Muscle layer of duodenum (tissue), 2 donors: ENCODE measurements around the gene SUN5.

Experiments used
- H3K27ac ChIP-seq: one replicate; pipeline ENCODE4 v1.7.0; 2013; ENCODE audit warnings: mild to moderate bottlenecking, low read length
- H3K27me3 ChIP-seq: one replicate; pipeline ENCODE4 v1.7.0; 2013; ENCODE audit warnings: low read depth, mild to moderate bottlenecking, control low read depth, low read length
- H3K36me3 ChIP-seq, 2 donors: one replicate each; pipeline ENCODE4 v1.7.0; 2013; ENCODE audit warnings: low read length in 2 of 2, control low read depth in 1 of 2, mild to moderate bottlenecking in 1 of 2; ENCODE audit not compliant: insufficient read depth in 2 of 2, control insufficient read depth in 1 of 2
- H3K4me1 ChIP-seq, 2 donors: one replicate each; pipeline ENCODE4 v1.7.0; 2013; ENCODE audit warnings: low read length in 2 of 2, mild to moderate bottlenecking in 2 of 2, control low read depth in 1 of 2, moderate library complexity in 1 of 2; ENCODE audit not compliant: insufficient read depth in 2 of 2, control insufficient read depth in 1 of 2
- H3K4me3 ChIP-seq, 2 donors: one replicate each; pipeline ENCODE4 v1.7.0; 2013; ENCODE audit warnings: low read length in 2 of 2, low read depth in 1 of 2, mild to moderate bottlenecking in 1 of 2
- H3K9me3 ChIP-seq, 2 donors: one replicate each; pipeline ENCODE4 v1.7.0; 2013; ENCODE audit warnings: low read length in 2 of 2, control low read depth in 1 of 2, mild to moderate bottlenecking in 1 of 2; ENCODE audit not compliant: control insufficient read depth in 1 of 2
- donor health status: healthy.

Gene SUN5

GRCh38 chr20:33009214-33010132 lies 5.2 kb upstream of the SUN5 start:
- Histone ChIP-seq H3K4me3 (no peak overlapping the region), H3K27me3 (no peaks in the 10 kb centered on the region), H3K27ac (no peak overlapping the region), H3K36me3 (no peaks in the 10 kb centered on the region), H3K9me3 (peaks cover 0 to 7% of the 10 kb centered on the region in 2 donors), H3K4me1 (no peaks in the 10 kb centered on the region)

GRCh38 chr20:33008336-33009213 lies 4.3 kb upstream of the SUN5 start:
- Histone ChIP-seq H3K27ac (no peak overlapping the region), H3K36me3 (no peaks in the 10 kb centered on the region), H3K9me3 (peaks cover 0 to 7% of the 10 kb centered on the region in 2 donors), H3K4me1 (no peaks in the 10 kb centered on the region), H3K27me3 (no peaks in the 10 kb centered on the region), H3K4me3 (no peak overlapping the region)

DNA sequence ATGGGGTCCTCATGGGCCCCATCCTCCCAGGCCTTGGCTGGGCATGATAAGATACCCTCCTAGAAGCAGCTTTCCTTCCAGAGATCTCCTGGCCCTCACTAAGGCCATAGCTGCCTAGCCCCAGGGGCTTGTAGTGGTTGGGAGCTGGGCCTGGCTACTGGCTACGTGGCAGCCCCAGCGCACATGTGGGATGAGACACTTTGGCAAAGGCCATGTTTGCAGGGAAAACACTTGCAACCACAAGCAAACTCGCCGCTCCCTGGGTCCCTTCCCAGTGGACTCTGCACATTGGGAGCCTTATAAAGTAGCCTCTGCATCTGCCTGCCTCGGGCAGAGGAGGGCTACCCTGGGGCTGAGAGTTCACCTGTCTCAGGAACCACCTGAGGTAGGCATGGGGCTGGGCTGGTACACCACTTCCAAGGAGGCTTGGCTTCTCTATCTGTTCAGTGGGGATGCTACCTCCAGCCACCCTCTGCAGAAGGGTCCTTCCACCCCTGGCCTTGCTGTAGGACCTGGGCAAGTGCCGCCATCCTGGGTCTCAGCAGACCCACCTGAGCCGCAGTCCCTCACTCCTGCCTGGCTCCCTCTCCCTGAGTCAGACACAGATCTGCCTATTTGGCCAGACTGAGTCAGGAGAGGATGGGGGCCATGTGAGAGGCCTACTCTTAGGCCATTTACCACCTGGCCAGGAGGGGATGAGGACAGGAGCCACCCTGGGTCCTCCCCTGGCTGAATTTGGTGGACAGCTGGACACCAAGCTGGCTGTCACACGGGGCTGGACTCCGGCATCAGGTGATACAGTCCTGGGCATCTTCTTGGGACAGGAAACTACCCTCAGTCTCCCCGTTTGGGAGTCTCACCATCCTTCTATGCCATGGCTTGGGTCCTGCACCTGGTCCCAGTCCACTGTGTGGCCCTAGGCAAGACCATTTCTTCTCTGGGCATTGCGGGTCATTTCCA lies 3.4 kb upstream of the SUN5 start, which contains the start of gene BPIFB2:
BPIFB2 (plus strand) TSS at position 329 of the 960 bp plus-strand sequence. CDS start 871 bp downstream, outside the sequence.
- Histone ChIP-seq H3K27me3 (no peaks in the 10 kb centered on the region), H3K4me1 (no peaks in the 10 kb centered on the region), H3K36me3 (no peaks in the 10 kb centered on the region), H3K4me3 (no peak within 1 kb of the TSS), H3K9me3 (peaks cover 0 to 7% of the 10 kb centered on the region in 2 donors), H3K27ac (no peak within 1 kb of the TSS)

DNA sequence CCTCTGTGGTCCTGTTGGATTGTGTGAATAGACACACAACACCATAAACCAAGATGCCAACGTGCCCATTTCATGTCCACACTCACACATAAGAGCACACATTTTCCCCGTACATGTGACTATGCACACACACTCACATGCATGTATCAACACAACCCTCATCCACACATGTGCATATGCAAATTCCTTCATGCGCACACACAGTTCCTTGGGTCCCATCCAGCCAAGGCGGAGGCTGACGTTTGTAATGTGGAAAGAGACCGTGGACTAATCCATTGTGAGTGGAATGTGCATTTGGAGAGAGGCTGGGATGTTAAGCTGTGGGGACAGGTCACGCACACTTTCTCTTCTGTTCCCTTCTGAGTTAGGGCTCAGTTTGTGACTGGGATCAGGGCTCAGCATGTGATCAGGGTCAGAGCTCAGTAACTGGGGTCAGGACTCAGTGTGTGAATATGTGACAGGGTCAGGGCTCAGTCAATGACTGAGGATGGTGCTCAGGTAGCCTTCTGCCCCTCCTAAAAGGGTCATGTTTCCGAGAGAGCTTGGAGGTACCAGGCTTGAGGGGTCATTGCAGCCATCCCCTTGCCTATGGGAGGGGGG lies 2.6 kb upstream of the SUN5 start:
- Histone ChIP-seq H3K4me1 (no peaks in the 10 kb centered on the region), H3K27me3 (no peaks in the 10 kb centered on the region), H3K36me3 (no peaks in the 10 kb centered on the region), H3K9me3 (peaks cover 0 to 7% of the 10 kb centered on the region in 2 donors), H3K27ac (no peak overlapping the region), H3K4me3 (no peak overlapping the region)

- H3K27me3 ChIP-seq, result no peaks in the 10 kb centered on the region
- no peaks in the 10 kb centered on the region for H3K36me3 ChIP-seq
- H3K4me3 ChIP-seq, result no peak overlapping the region
- no peak overlapping the region for H3K27ac ChIP-seq
- peaks cover 0 to 7% of the 10 kb centered on the region in 2 donors for H3K9me3 ChIP-seq
- no peaks in the 10 kb centered on the region for H3K4me1 ChIP-seq
These were observed 1.9 kb upstream of the SUN5 start for GRCh38 chr20:33005908-33006775.

- H3K36me3 ChIP-seq, result no peaks in the 10 kb centered on the region
- H3K4me3 ChIP-seq, result no peak overlapping the region
- H3K4me1 ChIP-seq, result no peaks in the 10 kb centered on the region
- no peak overlapping the region for H3K27ac ChIP-seq
- peaks cover 0 to 7% of the 10 kb centered on the region in 2 donors for H3K9me3 ChIP-seq
- H3K27me3 ChIP-seq, result no peaks in the 10 kb centered on the region
These were observed 916 bp upstream of the SUN5 start for GRCh38 chr20:33005132-33005566.

DNA sequence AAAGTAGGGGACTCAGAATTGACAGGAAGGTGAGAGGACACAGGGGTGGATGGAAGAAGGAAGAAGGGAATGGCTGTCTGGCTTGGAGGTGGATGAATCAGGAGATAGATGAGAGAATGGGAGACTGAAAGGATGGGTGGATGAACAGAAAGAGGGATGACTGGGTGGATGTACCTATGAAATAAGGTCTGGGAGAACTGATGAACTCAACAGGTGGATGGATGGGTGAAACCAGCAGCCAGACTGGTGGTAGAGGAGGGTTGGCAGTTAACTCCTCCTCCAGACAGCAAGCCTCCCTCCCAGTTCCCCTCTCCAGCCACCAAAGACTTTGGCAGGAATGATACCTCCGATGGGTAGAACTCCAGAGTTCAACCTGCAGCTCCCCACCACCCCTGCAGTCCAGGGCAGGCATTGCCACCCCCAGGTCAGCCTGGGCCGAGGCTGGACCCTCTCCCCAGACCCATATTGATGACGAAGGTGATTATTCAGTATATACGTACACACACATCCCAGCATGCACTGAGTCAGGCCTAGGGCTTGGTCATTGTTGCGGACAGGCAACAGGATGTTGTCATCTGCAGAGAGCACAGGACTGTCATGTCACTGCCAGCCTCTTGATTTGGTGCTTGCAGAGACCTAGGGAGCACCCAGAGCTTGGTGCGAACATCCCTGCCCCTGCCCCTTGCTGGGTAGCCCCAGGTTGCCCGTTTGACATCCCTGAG lies 2.0 kb downstream of the SUN5 start:
- H3K4me3 ChIP-seq, result no peak overlapping the region
- no peaks in the 10 kb centered on the region for H3K36me3 ChIP-seq
- H3K27ac ChIP-seq, result no peak overlapping the region
- no peaks in the 10 kb centered on the region for H3K27me3 ChIP-seq
- peaks cover 0 to 7% of the 10 kb centered on the region in 2 donors for H3K9me3 ChIP-seq
- H3K4me1 ChIP-seq, result no peaks in the 10 kb centered on the region

GRCh38 chr20:33000802-33001466 lies 3.3 kb downstream of the SUN5 start:
- Histone ChIP-seq H3K9me3 (peaks cover 0 to 6% of the 10 kb centered on the region in 2 donors), H3K27ac (no peak overlapping the region), H3K4me1 (no peaks in the 10 kb centered on the region), H3K27me3 (no peaks in the 10 kb centered on the region), H3K36me3 (no peaks in the 10 kb centered on the region), H3K4me3 (no peak overlapping the region)

DNA sequence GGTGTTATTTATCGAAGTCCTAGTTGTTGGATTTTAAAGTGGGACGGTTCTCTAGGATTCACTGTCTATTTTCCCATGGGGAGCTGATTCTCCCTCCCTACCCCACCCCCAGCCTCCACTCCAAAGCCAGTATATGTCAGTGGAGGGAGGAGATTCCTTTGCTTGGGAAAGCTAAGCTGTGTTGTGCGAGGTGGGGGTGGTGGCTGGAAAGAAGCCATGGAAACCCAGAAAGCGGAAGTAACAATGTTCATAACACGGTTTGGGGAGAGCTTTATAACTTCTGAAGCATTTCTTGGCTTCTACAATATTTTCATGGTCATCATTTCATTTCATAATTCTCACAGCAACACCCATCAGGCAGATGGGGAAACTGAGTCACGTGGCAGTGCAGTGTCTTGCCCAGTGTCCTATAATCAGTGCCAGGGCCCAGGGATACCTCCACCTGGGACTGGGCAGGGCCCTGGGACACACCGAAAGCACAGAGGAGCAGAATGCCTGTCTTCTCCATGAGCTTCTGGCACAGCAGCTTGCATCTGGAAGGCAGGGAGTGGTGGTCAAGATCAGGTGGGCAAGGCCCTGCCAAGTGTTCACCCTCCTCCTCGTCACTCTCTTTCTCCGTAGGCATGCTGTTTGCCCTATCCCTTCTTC lies 4.5 kb downstream of the SUN5 start:
- no peak overlapping the region for H3K4me3 ChIP-seq

More for the DNA sequence above, 4.5 kb downstream of the SUN5 start:
- H3K9me3 ChIP-seq, result peaks cover 5 to 13% of the 10 kb centered on the region in 2 donors
- no peaks in the 10 kb centered on the region for H3K4me1 ChIP-seq
- H3K36me3 ChIP-seq, result no peaks in the 10 kb centered on the region
- no peaks in the 10 kb centered on the region for H3K27me3 ChIP-seq
- H3K27ac ChIP-seq, result no peak overlapping the region
